GM18907 (cell line): ENCODE measurements around the gene OXCT1.
"Not testable (repeated sequence)": the region's sequence is repeated elsewhere in the genome, so short reads cannot be mapped to it uniquely, and the experiment has no call there.

Experiments used
- ATAC-seq: cut with Tn5 transposase; IDR thresholded peaks from one replicate; pipeline ENCODE4 v1.9.1; 2021; ENCODE audit warnings: mild to moderate bottlenecking, moderate library complexity; ENCODE audit not compliant: unreplicated experiment

OXCT1 gene

GRCh38 chr5:41832430-41832829, 37.8 kb downstream of the OXCT1 start:
- ATAC-seq, result no peak

- peak; percentile 73 for ATAC-seq
Measured at GRCh38 chr5:41831155-41831554, 39.1 kb downstream of the OXCT1 start.

- no peak for ATAC-seq
Measured at GRCh38 chr5:41827792-41828191, 42.4 kb downstream of the OXCT1 start.

GRCh38 chr5:41822036-41822435, 48.2 kb downstream of the OXCT1 start:
- ATAC-seq, result no peak

GRCh38 chr5:41821051-41821450, 49.2 kb downstream of the OXCT1 start:
- ATAC-seq, result no peak

DNA sequence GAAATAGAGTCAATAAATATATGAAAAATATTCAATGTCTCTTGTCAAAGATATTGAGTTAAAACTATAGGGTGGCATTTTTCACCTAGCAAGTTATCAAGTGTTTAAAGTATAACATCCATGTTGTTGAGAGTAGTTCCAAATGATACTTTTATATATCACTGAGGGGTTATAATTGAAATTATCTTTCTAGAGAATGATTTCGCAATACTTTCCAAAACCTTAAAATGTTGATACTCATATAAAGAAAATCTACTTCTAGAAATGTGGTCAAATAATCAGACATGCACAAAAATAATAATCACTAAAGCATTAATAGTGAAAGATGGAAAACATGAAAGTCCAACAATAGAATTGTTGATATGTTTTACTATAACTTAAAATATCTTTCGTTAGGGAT, 50.1 kb downstream of the OXCT1 start:
- no peak for ATAC-seq

GRCh38 chr5:41817625-41818301, 52.5 kb downstream of the OXCT1 start:
- no peak for ATAC-seq

DNA sequence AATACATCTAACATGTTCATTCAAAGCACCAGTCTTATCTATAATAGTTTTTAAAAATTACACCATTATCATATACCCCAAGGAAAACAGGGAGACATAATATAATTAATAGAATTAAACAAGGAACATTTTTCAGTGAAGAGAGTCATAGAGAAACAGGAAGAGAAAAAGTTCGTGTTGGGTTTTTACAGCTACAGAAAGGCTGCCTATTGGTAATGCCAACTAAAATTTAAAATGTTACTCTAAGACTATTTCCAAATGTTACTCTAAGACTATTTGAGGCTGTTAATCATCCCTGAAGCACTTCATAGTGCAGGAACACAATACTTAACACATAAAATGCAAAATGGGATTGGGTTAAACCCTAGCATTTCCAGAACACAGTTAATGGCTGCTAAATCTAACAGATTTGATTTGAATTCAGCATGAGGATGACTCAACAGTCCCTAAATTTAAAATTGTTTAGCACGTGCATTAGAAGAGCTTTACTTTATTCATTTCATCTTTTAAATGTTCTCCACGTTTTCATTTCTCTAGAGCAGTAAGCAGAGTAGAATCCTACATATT, 54.5 kb downstream of the OXCT1 start:
- ATAC-seq, result peak; percentile 49

DNA sequence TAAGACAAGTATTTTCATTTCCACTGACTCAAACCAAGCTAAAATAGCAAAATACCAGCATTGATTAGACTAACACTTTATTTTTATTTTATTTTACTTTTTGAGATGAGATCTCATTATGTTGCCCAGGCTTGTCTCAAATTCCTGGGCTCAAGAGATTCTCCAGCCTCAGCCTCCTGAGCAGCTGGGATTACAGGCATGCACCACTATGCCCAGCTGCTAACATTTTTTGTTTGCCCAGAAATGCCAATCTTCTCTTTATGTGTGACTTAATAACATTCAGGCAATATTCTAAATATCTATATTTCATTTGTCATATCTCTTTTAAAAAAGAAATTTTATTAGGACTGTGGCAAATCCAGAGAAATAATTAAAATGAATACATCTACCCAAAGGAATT, 55.0 kb downstream of the OXCT1 start:
- ATAC-seq, result no peak

DNA sequence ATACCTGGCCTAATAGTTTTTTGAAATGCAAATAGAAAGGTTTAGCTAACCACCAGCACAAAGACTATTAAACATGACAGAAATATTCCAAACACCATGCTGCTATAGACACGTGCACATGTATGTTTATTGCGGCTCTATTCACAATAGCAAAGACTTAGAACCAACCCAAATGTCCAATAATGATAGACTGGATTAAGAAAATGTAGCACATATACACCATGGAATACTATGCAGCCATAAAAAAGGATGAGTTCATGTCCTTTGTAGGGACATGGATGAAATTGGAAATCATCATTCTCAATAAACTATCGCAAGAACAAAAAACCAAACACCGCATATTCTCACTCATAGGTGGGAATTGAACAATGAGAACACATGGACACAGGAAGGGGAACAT, 55.9 kb downstream of the OXCT1 start:
- not testable (repeated sequence) for ATAC-seq

- no peak for ATAC-seq
Measured at GRCh38 chr5:41812156-41812555, 58.1 kb downstream of the OXCT1 start.

DNA sequence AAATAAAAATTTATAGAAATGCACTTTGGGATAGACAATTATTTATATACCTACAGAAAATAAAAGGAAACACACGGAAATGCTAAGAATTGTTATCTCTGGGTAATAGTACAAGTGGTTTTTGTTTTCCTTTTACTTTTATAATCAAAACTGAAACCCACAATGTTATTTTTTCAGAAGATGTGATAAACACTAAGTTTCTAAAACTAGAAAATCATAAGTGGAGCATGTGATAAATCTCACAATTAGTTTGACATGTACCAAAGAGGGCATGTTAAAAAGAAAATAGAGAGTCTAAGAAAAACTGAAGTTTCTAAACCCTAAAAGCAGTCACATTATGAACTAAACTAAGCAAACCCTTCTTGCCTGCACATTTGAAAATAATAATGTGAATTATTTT, 61.1 kb downstream of the OXCT1 start:
- no peak for ATAC-seq

DNA sequence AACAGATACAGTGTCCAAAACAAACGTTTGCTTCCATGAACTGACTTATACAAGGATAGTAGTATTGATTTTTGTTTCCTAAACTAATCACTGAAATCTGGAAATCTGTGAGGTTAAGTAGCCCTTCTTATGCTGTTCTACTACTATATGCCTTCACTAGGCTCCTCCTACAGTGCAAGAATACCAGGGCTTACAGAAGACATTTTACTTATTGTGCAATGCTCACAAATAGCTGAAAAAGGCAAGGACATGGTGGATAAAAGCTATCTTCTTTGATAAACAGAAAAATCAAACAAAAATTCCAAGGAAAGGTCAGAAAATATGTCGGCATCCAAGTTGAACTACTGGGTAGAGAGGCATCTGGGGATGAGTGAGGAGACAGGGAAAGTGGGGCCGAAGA, 61.9 kb downstream of the OXCT1 start:
- no peak for ATAC-seq

- ATAC-seq, result no peak
Measured at GRCh38 chr5:41797662-41798061, 72.6 kb downstream of the OXCT1 start.

- no peak for ATAC-seq
Measured at GRCh38 chr5:41796061-41796460, 74.2 kb downstream of the OXCT1 start.

- no peak for ATAC-seq
Measured at GRCh38 chr5:41795125-41795524, 75.1 kb downstream of the OXCT1 start.

DNA sequence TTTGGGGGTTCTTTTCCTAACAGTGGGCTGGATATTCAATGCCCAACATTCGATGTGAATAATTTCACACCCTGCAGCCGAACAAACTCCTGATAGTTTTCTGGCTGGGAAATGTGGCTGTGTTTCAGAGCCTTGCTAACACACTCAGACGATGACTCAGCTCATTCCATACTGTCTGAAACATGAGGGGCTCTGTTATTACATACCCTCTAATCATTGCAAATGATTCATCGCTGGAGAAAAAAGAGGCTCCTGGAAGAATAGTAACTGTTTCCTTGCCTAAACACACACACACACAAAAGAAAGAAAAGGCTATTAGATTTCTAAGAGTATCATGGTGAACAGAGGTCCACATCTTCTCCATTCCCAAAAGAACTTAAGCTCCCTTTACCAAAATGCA, 75.8 kb downstream of the OXCT1 start:
- no peak for ATAC-seq

GRCh38 chr5:41793141-41793770, 77.0 kb downstream of the OXCT1 start:
- no peak for ATAC-seq

DNA sequence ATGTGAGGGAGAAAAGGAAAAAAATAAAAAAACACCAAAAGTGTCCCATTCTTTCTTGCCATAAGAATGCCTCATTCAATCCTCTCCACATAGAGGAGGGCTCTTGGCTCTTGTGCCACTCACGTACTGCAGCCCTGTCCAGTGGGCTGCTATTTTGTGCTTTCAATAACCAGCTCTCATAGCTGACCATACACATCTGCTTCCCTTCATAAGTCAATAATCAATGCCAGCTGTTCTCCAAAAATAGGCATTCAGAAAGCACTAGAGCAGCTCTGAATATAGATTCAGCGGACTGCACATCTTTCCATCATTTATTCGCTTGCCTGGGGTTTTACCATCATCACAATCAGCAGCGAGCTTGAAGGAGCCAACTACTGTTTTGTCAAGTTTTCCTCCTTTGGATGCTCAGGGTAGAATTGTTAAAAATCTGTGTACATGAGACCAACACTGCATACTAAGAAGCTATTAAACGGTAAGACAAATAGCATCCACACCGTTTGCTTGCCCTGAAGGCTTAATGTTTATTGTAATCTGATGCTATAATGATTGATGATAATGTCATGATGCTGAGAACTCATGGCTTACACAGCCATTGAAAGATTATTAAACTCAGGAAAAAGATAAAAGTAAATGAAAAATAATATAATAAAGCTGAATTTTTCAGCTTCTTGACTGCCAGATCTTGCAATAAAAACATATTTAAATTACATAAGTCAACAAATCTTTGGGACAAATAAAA, 80.0 kb downstream of the OXCT1 start:
- ATAC-seq, result no peak

DNA sequence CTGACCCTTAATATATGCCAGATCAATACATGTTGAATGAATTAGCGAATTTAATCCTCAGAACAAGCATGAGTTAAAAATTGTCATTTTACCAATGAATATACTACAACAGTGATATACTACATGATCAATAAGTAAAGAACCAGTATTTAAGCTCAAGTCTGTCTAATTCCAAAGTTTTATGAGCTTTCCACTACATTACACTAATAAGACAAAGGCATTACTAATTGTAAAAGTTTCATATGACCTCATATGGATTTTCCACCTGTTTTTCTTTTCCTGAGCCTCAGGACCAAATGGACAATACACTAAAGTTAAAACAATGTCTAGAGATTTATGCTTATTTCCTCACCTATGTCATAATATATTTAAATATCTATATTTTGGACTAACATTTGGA, 80.8 kb downstream of the OXCT1 start:
- ATAC-seq, result no peak

DNA sequence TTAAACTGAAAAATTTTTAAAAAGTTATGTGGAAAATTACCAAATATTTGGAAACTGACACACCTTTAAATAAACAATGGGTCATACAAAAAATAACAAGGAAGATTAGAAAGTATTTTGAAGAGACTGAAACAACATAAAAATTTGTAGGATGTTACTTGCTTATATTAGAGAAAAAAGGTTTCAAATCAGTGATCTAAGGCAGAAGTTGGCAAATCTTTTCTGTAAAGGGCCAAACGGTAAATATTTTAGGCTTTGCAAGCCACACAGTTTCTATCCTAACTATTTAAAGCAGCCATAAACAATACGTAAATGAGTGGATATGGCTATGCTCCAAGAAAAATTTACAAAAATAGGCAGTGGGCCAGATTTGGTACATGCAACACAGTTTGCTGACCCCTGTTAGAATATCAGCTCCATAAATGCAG, 81.3 kb downstream of the OXCT1 start:
- no peak for ATAC-seq

GRCh38 chr5:41787265-41787664, 83.0 kb downstream of the OXCT1 start:
- peak; percentile 46 for ATAC-seq
